GM12873 (cell line): ENCODE results near the gene OXLD1.

Source experiments
- TF ChIP-seq, protein P1 (sequence below): IDR thresholded peaks from 2 replicates; pipeline ENCODE4 v1.5.1; 2012; ENCODE audit warnings: low read depth, mild to moderate bottlenecking, moderate library complexity, low read length, control low read depth; ENCODE audit not compliant: insufficient read depth; ENCODE audit errors: missing control alignments

The OXLD1 gene

DNA sequence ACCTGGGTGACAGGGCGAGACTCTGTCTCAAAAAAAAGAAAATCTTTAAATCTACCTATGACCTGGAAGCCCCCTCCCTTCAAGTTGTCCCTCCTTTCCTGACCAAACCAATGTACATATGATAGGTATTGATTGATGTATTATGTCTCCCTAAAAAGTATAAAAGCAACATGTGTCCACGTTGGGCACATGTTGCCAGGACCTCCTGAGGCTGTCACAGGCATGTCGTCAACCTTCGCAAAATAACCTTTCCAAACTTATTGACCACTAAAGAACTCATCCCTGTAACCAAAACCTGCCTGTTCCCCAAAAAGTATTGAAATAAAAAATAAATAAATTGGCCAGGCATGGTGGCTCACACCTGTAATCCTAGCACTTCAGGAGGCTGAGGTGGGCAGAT is 4.4 kb downstream of the OXLD1 start:
- TF ChIP-seq, protein P1, sequence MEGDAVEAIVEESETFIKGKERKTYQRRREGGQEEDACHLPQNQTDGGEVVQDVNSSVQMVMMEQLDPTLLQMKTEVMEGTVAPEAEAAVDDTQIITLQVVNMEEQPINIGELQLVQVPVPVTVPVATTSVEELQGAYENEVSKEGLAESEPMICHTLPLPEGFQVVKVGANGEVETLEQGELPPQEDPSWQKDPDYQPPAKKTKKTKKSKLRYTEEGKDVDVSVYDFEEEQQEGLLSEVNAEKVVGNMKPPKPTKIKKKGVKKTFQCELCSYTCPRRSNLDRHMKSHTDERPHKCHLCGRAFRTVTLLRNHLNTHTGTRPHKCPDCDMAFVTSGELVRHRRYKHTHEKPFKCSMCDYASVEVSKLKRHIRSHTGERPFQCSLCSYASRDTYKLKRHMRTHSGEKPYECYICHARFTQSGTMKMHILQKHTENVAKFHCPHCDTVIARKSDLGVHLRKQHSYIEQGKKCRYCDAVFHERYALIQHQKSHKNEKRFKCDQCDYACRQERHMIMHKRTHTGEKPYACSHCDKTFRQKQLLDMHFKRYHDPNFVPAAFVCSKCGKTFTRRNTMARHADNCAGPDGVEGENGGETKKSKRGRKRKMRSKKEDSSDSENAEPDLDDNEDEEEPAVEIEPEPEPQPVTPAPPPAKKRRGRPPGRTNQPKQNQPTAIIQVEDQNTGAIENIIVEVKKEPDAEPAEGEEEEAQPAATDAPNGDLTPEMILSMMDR = no peak

DNA sequence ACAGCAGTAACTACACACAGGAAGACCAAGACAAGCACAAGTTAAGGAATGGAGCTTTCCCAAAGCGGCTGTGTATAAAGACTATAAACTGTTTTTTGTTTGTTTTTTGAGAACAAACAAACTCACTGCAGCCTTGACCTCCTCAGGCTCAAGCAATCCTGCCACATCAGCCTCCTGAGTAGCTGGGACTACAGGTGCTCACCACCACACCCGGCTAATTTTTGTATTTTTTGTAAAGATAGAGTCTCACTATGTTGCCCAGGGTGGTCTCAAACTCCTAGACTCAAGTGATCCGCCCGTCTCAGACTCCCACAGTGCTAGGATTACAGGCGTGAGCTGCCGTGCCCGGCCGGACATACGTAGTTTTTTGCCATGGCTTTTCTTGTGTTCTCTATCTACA is 6.0 kb downstream of the OXLD1 start:
- TF ChIP-seq, protein P1 = no peak

DNA sequence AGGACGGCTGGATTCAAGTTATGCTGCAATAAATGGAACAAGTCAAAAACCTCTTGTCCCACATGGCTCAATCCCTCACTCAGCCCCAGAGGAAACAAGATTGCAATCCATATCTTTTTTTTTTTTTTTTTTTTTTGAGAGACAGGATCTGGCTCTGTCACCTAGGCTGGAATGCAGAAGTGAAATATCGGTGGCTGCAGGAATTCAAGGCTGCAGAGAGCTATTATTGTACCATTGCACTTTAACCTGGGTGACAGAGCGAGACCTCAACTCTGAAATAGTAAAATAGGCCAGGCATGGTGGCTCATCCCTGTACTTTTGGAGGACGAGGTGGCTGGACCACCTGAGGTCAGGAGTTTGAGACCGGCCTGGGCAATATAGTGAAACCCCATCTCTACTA is 7.4 kb downstream of the OXLD1 start:
- TF ChIP-seq, protein P1 = no peak

DNA sequence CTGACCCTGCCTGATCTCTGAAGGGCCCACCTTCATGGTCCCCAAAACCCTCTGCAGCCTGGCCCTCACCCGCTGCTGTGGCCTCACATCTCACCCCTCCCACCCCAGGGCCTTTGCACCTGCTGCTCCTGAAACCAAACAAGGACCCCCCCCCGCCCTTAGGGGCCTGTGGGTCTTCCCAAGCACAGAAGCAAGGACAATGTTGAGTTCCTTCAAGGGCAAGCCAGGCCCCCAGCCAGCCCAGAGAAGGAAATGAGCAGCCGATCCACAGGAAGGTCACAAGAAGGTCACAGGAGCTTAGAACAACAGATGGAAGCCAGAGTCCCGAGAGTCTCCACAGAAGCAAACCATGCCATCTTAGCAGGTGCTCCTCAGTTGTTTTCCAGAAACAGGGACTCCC is 9.6 kb downstream of the OXLD1 start:
- TF ChIP-seq, protein P1 = no peak

DNA sequence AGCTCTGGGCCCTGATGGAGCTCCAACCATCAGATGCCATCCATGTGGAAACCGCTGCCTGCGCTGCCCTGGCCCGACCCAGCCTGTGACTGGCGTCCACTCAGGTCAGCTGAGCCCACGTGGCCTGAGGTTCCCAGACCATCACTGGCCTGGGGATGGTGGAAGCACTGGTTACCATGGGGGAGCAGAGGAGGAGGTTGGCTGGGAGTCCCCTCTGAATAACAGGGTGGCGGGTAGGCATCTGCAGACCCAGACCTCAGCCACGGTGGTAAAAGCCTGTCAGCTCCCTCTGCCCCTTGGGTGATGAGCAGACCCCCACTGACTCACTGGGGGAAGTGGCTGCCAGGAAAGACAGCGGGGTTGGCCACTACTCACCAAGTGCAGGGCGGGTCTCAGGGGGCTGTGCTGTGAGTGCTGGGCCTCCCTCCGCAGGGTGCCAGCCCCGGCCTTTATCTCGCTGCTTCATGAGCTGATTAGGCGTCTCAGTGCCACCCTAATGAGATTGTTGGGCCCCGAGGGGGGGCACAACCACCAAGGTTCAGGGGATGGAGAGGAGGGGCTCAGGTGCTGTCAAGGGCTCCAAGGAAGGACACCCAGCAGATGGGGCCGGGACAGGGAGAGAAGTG is 10.2 kb downstream of the OXLD1 start, which contains the start of gene PDE6G:
Gene PDE6G, minus strand, starts transcription at position 425 of the 626 bp plus-strand sequence. CDS start 3,237 bp downstream, outside the sequence.
- TF ChIP-seq, protein P1 = no peak

DNA sequence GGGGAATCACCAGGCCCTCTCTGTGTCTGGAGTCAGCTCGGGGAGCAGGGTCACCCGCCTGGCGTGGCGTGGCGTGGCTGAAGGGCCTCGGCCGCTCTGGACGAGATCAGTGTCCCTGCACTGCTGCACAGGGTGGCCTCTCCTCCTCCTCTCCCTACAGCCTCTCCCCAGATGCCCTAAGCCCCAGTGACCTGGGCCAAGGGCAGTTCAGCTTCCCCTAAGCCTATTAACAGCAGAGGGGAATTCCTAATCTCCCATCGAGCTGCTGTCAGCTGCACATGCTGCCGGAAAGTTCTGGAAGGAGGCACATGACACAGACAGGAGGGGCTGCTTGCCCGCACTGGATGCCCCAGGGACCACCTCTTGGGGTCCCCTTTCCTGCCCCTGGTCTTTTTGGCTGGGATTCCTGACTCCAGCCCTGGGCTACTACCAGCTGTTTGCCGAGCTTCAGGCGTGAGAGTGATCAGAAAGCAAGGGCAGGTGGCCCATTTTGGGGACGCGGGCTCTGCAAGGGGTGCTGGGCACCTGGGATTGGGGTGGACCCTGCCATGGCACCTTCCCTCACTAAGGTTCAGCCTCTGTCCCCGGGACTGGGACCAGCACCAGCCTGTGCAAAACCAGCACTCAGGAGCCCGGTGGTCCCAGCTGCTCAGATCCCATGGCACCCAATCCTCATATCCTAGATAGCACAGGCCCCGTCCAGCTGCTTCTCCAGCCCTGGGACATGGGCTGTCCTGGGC is 10.9 kb downstream of the OXLD1 start:
- TF ChIP-seq, protein P1 = no peak

DNA sequence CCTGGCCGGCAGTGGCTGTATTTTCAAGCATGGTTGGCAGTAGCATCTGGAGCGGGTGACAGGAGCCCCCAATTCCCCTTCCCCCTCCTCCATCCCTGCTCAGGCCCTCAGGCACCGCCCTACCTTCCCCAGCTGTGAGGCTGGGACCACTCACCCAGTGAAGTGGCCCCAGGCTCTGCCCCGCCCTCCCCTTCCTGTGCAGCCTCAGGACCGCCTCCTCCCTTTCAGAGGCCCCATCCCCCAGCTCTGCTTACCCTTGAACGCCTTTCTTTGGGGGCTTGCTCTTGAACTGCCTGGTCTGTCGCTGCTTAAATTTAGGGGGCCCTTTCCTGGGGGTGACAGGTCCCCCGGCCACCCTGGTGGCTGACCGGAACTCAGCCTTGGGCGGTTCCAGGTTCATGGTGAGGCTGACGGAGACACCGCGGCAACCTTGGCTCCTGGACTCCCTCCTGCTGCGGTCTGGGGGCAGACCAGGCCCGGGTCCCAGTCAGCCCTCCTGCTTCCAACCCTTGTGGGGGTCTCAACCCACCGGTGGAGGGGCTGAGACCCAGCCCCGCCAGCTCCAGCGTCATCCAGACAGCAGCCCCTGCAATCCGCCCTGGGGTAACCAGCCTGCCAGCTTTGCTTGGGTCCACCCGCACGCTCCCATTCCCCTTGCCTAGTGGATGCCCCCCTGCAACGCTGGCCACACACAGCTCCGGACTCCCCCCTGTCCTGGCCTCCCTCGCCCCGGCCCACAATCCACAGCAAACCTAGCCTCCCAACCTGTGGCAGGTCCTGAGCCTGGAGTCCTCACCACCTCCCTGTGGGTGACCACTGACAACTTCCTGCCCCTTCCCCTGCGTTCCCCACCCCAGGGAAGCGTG is 13.3 kb downstream of the OXLD1 start:
- TF ChIP-seq, protein P1 = no peak
